ENCODE results near the gene ADRB2.

Gene ADRB2

GRCh38 chr5:148844433-148845280 is 18.2 kb downstream of the ADRB2 start:
- H3K4me1 ChIP-seq (ENCODE audit: control insufficient read depth in 1 of 2, insufficient read depth in 2 of 2, low read length in 2 of 2) = no peaks in the 10 kb centered on the region
- H3K27me3 ChIP-seq (ENCODE audit: low read depth, low read length) = no peaks in the 10 kb centered on the region
- H3K4me3 ChIP-seq (ENCODE audit: low read depth in 1 of 2, low read length in 2 of 2) = no peak overlapping the region
- no peaks in the 10 kb centered on the region for H3K36me3 ChIP-seq (ENCODE audit: control insufficient read depth in 1 of 2, insufficient read depth in 2 of 2, low read length in 2 of 2)
- no peaks in the 10 kb centered on the region for H3K9me3 ChIP-seq (ENCODE audit: control insufficient read depth in 1 of 2, low read length in 2 of 2)
- H3K27ac ChIP-seq (ENCODE audit: low read length) = no peak overlapping the region

- no peak overlapping the region for H3K27ac ChIP-seq (ENCODE audit: low read length)
- H3K36me3 ChIP-seq (ENCODE audit: control insufficient read depth in 1 of 2, insufficient read depth in 2 of 2, low read length in 2 of 2) = no peaks in the 10 kb centered on the region
- H3K9me3 ChIP-seq (ENCODE audit: control insufficient read depth in 1 of 2, low read length in 2 of 2) = no peaks in the 10 kb centered on the region
- H3K27me3 ChIP-seq (ENCODE audit: low read depth, low read length) = no peaks in the 10 kb centered on the region
- H3K4me1 ChIP-seq (ENCODE audit: control insufficient read depth in 1 of 2, insufficient read depth in 2 of 2, low read length in 2 of 2) = no peaks in the 10 kb centered on the region
- H3K4me3 ChIP-seq (ENCODE audit: low read depth in 1 of 2, low read length in 2 of 2) = no peak overlapping the region
Measured at GRCh38 chr5:148846930-148847329, 20.5 kb downstream of the ADRB2 start.

- Histone ChIP-seq H3K4me3 (ENCODE audit: low read depth in 1 of 2, low read length in 2 of 2) (no peak overlapping the region), H3K27ac (ENCODE audit: low read length) (no peak overlapping the region), H3K9me3 (ENCODE audit: control insufficient read depth in 1 of 2, low read length in 2 of 2) (no peaks in the 10 kb centered on the region), H3K4me1 (ENCODE audit: control insufficient read depth in 1 of 2, insufficient read depth in 2 of 2, low read length in 2 of 2) (no peaks in the 10 kb centered on the region), H3K36me3 (ENCODE audit: control insufficient read depth in 1 of 2, insufficient read depth in 2 of 2, low read length in 2 of 2) (no peaks in the 10 kb centered on the region), H3K27me3 (ENCODE audit: low read depth, low read length) (no peaks in the 10 kb centered on the region)
Measured at GRCh38 chr5:148847456-148847855, 21.0 kb downstream of the ADRB2 start.

- Histone ChIP-seq H3K4me3 (ENCODE audit: low read depth in 1 of 2, low read length in 2 of 2) (no peak overlapping the region), H3K36me3 (ENCODE audit: control insufficient read depth in 1 of 2, insufficient read depth in 2 of 2, low read length in 2 of 2) (no peaks in the 10 kb centered on the region), H3K27ac (ENCODE audit: low read length) (no peak overlapping the region), H3K9me3 (ENCODE audit: control insufficient read depth in 1 of 2, low read length in 2 of 2) (no peaks in the 10 kb centered on the region), H3K4me1 (ENCODE audit: control insufficient read depth in 1 of 2, insufficient read depth in 2 of 2, low read length in 2 of 2) (no peaks in the 10 kb centered on the region), H3K27me3 (ENCODE audit: low read depth, low read length) (no peaks in the 10 kb centered on the region)
Measured at GRCh38 chr5:148848393-148849031, 22.1 kb downstream of the ADRB2 start.

GRCh38 chr5:148849461-148849860 is 23.1 kb downstream of the ADRB2 start:
- Histone ChIP-seq H3K4me3 (ENCODE audit: low read depth in 1 of 2, low read length in 2 of 2) (no peak overlapping the region), H3K36me3 (ENCODE audit: control insufficient read depth in 1 of 2, insufficient read depth in 2 of 2, low read length in 2 of 2) (no peaks in the 10 kb centered on the region), H3K4me1 (ENCODE audit: control insufficient read depth in 1 of 2, insufficient read depth in 2 of 2, low read length in 2 of 2) (no peaks in the 10 kb centered on the region), H3K9me3 (ENCODE audit: control insufficient read depth in 1 of 2, low read length in 2 of 2) (no peaks in the 10 kb centered on the region), H3K27ac (ENCODE audit: low read length) (no peak overlapping the region), H3K27me3 (ENCODE audit: low read depth, low read length) (no peaks in the 10 kb centered on the region)

GRCh38 chr5:148850836-148851235 is 24.4 kb downstream of the ADRB2 start:
- Histone ChIP-seq H3K4me1 (ENCODE audit: control insufficient read depth in 1 of 2, insufficient read depth in 2 of 2, low read length in 2 of 2) (peaks cover 0 to 4% of the 10 kb centered on the region in 2 donors), H3K4me3 (ENCODE audit: low read depth in 1 of 2, low read length in 2 of 2) (no peak overlapping the region), H3K27ac (ENCODE audit: low read length) (no peak overlapping the region), H3K27me3 (ENCODE audit: low read depth, low read length) (no peaks in the 10 kb centered on the region), H3K9me3 (ENCODE audit: control insufficient read depth in 1 of 2, low read length in 2 of 2) (no peaks in the 10 kb centered on the region), H3K36me3 (ENCODE audit: control insufficient read depth in 1 of 2, insufficient read depth in 2 of 2, low read length in 2 of 2) (no peaks in the 10 kb centered on the region)

GRCh38 chr5:148853868-148854267 is 27.5 kb downstream of the ADRB2 start:
- Histone ChIP-seq H3K9me3 (ENCODE audit: control insufficient read depth in 1 of 2, low read length in 2 of 2) (no peaks in the 10 kb centered on the region), H3K27ac (ENCODE audit: low read length) (no peak overlapping the region), H3K36me3 (ENCODE audit: control insufficient read depth in 1 of 2, insufficient read depth in 2 of 2, low read length in 2 of 2) (no peaks in the 10 kb centered on the region), H3K27me3 (ENCODE audit: low read depth, low read length) (no peaks in the 10 kb centered on the region), H3K4me1 (ENCODE audit: control insufficient read depth in 1 of 2, insufficient read depth in 2 of 2, low read length in 2 of 2) (peaks cover 0 to 4% of the 10 kb centered on the region in 2 donors), H3K4me3 (ENCODE audit: low read depth in 1 of 2, low read length in 2 of 2) (no peak overlapping the region)

GRCh38 chr5:148855249-148856008 is 29.0 kb downstream of the ADRB2 start:
- Histone ChIP-seq H3K36me3 (ENCODE audit: control insufficient read depth in 1 of 2, insufficient read depth in 2 of 2, low read length in 2 of 2) (no peaks in the 10 kb centered on the region), H3K9me3 (ENCODE audit: control insufficient read depth in 1 of 2, low read length in 2 of 2) (no peaks in the 10 kb centered on the region), H3K27ac (ENCODE audit: low read length) (no peak overlapping the region), H3K4me3 (ENCODE audit: low read depth in 1 of 2, low read length in 2 of 2) (no peak overlapping the region), H3K27me3 (ENCODE audit: low read depth, low read length) (no peaks in the 10 kb centered on the region), H3K4me1 (ENCODE audit: control insufficient read depth in 1 of 2, insufficient read depth in 2 of 2, low read length in 2 of 2) (peaks cover 0 to 4% of the 10 kb centered on the region in 2 donors)

- no peaks in the 10 kb centered on the region for H3K36me3 ChIP-seq (ENCODE audit: control insufficient read depth in 1 of 2, insufficient read depth in 2 of 2, low read length in 2 of 2)
- H3K27me3 ChIP-seq (ENCODE audit: low read depth, low read length) = no peaks in the 10 kb centered on the region
- no peaks in the 10 kb centered on the region for H3K9me3 ChIP-seq (ENCODE audit: control insufficient read depth in 1 of 2, low read length in 2 of 2)
- no peak overlapping the region for H3K27ac ChIP-seq (ENCODE audit: low read length)
- peaks cover 0 to 4% of the 10 kb centered on the region in 2 donors for H3K4me1 ChIP-seq (ENCODE audit: control insufficient read depth in 1 of 2, insufficient read depth in 2 of 2, low read length in 2 of 2)
- H3K4me3 ChIP-seq (ENCODE audit: low read depth in 1 of 2, low read length in 2 of 2) = no peak overlapping the region
Measured at GRCh38 chr5:148856009-148856367, 29.6 kb downstream of the ADRB2 start.

GRCh38 chr5:148856424-148856823 is 30.0 kb downstream of the ADRB2 start:
- H3K4me1 ChIP-seq (ENCODE audit: control insufficient read depth in 1 of 2, insufficient read depth in 2 of 2, low read length in 2 of 2) = peaks cover 0 to 4% of the 10 kb centered on the region in 2 donors

GRCh38 chr5:148857474-148857873 is 31.1 kb downstream of the ADRB2 start:
- H3K36me3 ChIP-seq (ENCODE audit: control insufficient read depth in 1 of 2, insufficient read depth in 2 of 2, low read length in 2 of 2) = no peaks in the 10 kb centered on the region
- H3K27ac ChIP-seq (ENCODE audit: low read length) = no peak overlapping the region
- H3K9me3 ChIP-seq (ENCODE audit: control insufficient read depth in 1 of 2, low read length in 2 of 2) = no peaks in the 10 kb centered on the region
- no peaks in the 10 kb centered on the region for H3K27me3 ChIP-seq (ENCODE audit: low read depth, low read length)
- no peak overlapping the region for H3K4me3 ChIP-seq (ENCODE audit: low read depth in 1 of 2, low read length in 2 of 2)
- H3K4me1 ChIP-seq (ENCODE audit: control insufficient read depth in 1 of 2, insufficient read depth in 2 of 2, low read length in 2 of 2) = peaks cover 0 to 4% of the 10 kb centered on the region in 2 donors

More at GRCh38 chr5:148856424-148856823, 30.0 kb downstream of the ADRB2 start:
- Histone ChIP-seq H3K27me3 (ENCODE audit: low read depth, low read length) (no peaks in the 10 kb centered on the region), H3K4me3 (ENCODE audit: low read depth in 1 of 2, low read length in 2 of 2) (no peak overlapping the region), H3K36me3 (ENCODE audit: control insufficient read depth in 1 of 2, insufficient read depth in 2 of 2, low read length in 2 of 2) (no peaks in the 10 kb centered on the region), H3K27ac (ENCODE audit: low read length) (no peak overlapping the region), H3K9me3 (ENCODE audit: control insufficient read depth in 1 of 2, low read length in 2 of 2) (no peaks in the 10 kb centered on the region)
